Upper lobe of left lung (tissue), 4 donors: Measurements from ENCODE around the gene ZNF778.
A peak's percentile ranks its signal among the peaks of the same experiment; 100 is the strongest.

Experiments
- CTCF ChIP-seq, 6 experiments: fragments of 450-650 bp in 4 of 6; fragments of 200-600 bp in 2 of 6; sonication (generic) in 2 of 6; IDR thresholded peaks; one replicate each; pipeline ENCODE4 v1.5.1; 2016 to 2019; ENCODE audit warnings: antibody characterized with exemption in 6 of 6
- EP300 ChIP-seq, 4 donors: sonication (generic); formaldehyde crosslinking; IDR thresholded peaks; one replicate each; pipeline ENCODE4 v1.5.1; 2017; ENCODE audit warnings: antibody characterized with exemption in 4 of 4, control low read depth in 2 of 4
- POLR2A ChIP-seq, 4 donors: fragments of 450-650 bp; IDR thresholded peaks; one replicate each; pipeline ENCODE4 v1.5.1; 2016 to 2017; ENCODE audit warnings: antibody characterized with exemption in 4 of 4, mild to moderate bottlenecking in 2 of 4
- POLR2AphosphoS5 ChIP-seq, 2 donors: sonication (generic); formaldehyde crosslinking; IDR thresholded peaks; one replicate each; pipeline ENCODE4 v1.5.1; 2017; ENCODE audit warnings: antibody characterized with exemption in 2 of 2

- TF ChIP-seq CTCF (IDR thresholded peaks at IDR 0.05): peak in 1 of 6 experiments; percentile 11
- no peak for TF ChIP-seq POLR2AphosphoS5 (IDR thresholded peaks at IDR 0.05)
- TF ChIP-seq EP300 (IDR thresholded peaks at IDR 0.05): no peak
- peak in 1 of 4 donors; percentile 12 for TF ChIP-seq POLR2A (IDR thresholded peaks at IDR 0.05)
These were observed 23.8 kb upstream of the ZNF778 start for GRCh38 chr16:89193576-89194293.
